Left renal cortex interstitium (tissue), 4 donors: ENCODE data around the gene CYP2B6. TPM values are rescaled to one million over a fixed set of nuclear protein-coding genes. Genes with fewer than 3 reads are reported as not detected.
"Not testable (repeated sequence)": the region's sequence is repeated elsewhere in the genome, so short reads cannot be mapped to it uniquely, and the experiment has no call there.

Experiments
- DNase-seq, 4 donors: peaks; one replicate each; pipeline ENCODE4 v3.0.0-alpha.2; 2013; ENCODE audit warnings: low read depth in 4 of 4, low spot score in 2 of 4, missing footprints in 1 of 4
- polyA plus RNA-seq, 4 donors: library from polyadenylated mRNA; unstranded; fragments of 120-200 nt; gene quantifications; one replicate each; pipeline ENCODE4 v1.2.1, GENCODE V29; 2013; ENCODE audit not compliant: insufficient read length in 4 of 4

Gene CYP2B6
- polyA plus RNA-seq, 4 donors: 1.8 to 2.9 (median 2.5) TPM

GRCh38 chr19:41029524-41030432 lies 38.7 kb downstream of the CYP2B6 start:
- DNase-seq: no peak

- DNase-seq: no peak
Measured at GRCh38 chr19:41030651-41031050, 39.6 kb downstream of the CYP2B6 start.

GRCh38 chr19:41031916-41032315 lies 40.8 kb downstream of the CYP2B6 start:
- DNase-seq: no peak

- not testable (repeated sequence) for DNase-seq
Measured at GRCh38 chr19:41033324-41033723, 42.2 kb downstream of the CYP2B6 start.

- no peak for DNase-seq
Measured at GRCh38 chr19:41039806-41040205, 48.7 kb downstream of the CYP2B6 start.

GRCh38 chr19:41045095-41045494 lies 54.0 kb downstream of the CYP2B6 start:
- DNase-seq: not testable (repeated sequence)

- no peak for DNase-seq
Measured at GRCh38 chr19:41050426-41050825, 59.3 kb downstream of the CYP2B6 start.

GRCh38 chr19:41052162-41052561 lies 61.1 kb downstream of the CYP2B6 start:
- not testable (repeated sequence) for DNase-seq

GRCh38 chr19:41053331-41053730 lies 62.2 kb downstream of the CYP2B6 start:
- DNase-seq: not testable (repeated sequence)

GRCh38 chr19:41064974-41065569 lies 74.0 kb downstream of the CYP2B6 start:
- no peak for DNase-seq

Other genes starting within 250 kb of the CYP2B6 start
- 10 to 100 TPM; 10.3 to 21.1 (median 15.8) TPM for gene ACTMAP, start 240.8 kb upstream of the CYP2B6 start, polyA plus RNA-seq
- gene SNRPA, start 240.1 kb upstream of the CYP2B6 start, polyA plus RNA-seq: 100 to 1,000 TPM; 107 to 135 (median 124) TPM
- gene MIA, start 215.8 kb upstream of the CYP2B6 start, polyA plus RNA-seq: 1 to 10 TPM in 1 of 4 donors, under 1 TPM in 3; 0.81 to 4.2 (median 0.92) TPM
- gene RAB4B, start 213.0 kb upstream of the CYP2B6 start, polyA plus RNA-seq: 10 to 100 TPM; 11.2 to 13.7 (median 12.0) TPM
- 10 to 100 TPM; 64.8 to 91.8 (median 79.0) TPM for gene EGLN2, start 192.1 kb upstream of the CYP2B6 start, polyA plus RNA-seq
- under 1 TPM in 2 of 4 donors, not detected in 2; 0.10 to 0.35 TPM for gene CYP2A6, start 140.8 kb upstream of the CYP2B6 start, polyA plus RNA-seq
- gene CYP2A7, start 109.1 kb upstream of the CYP2B6 start, polyA plus RNA-seq: under 1 TPM in 3 of 4 donors, not detected in 1; 0.16 to 0.55 (median 0.38) TPM
- not detected for gene CYP2A13, start 97.2 kb downstream of the CYP2B6 start, polyA plus RNA-seq
- gene CYP2F1, start 123.2 kb downstream of the CYP2B6 start, polyA plus RNA-seq: under 1 TPM in 2 of 4 donors, not detected in 2; 0.21 to 0.32 TPM
- gene CYP2S1, start 201.9 kb downstream of the CYP2B6 start, polyA plus RNA-seq: under 1 TPM; 0.32 to 0.52 (median 0.41) TPM
- gene AXL, start 227.9 kb downstream of the CYP2B6 start, polyA plus RNA-seq: 10 to 100 TPM; 31.7 to 34.1 (median 32.0) TPM